HCT116 (cell line): ENCODE data around the gene RTKN2.

Source experiments
- CEBPB ChIP-seq: IDR thresholded peaks from 2 replicates; pipeline ENCODE4 v1.6.1; 2012; ENCODE audit warnings: low read depth
- CTCF ChIP-seq, 3 experiments: fragments of 200-600 bp in 1 of 3; sonication (generic) in 1 of 3; IDR thresholded peaks in 2 of 3; conservative IDR thresholded peaks in 1 of 3; 2 replicates each; pipeline ENCODE4 v1.5.1; 2012 to 2017; ENCODE audit warnings: low read depth in 2 of 3, low read length in 2 of 3, antibody characterized with exemption in 1 of 3, borderline replicate concordance in 1 of 3, control low read depth in 1 of 3, mild to moderate bottlenecking in 1 of 3, mixed read lengths in 1 of 3, mixed run types in 1 of 3, moderate library complexity in 1 of 3; ENCODE audit not compliant: insufficient read depth in 1 of 3
- EZH2 ChIP-seq: fragments of 200-600 bp; sonication (generic); IDR thresholded peaks from 2 replicates; pipeline ENCODE4 v1.6.1; 2017; ENCODE audit warnings: antibody characterized with exemption, mixed run types
- POLR2A ChIP-seq: IDR thresholded peaks from 2 replicates; pipeline ENCODE4 v1.7.0; 2011; ENCODE audit warnings: borderline replicate concordance; ENCODE audit not compliant: insufficient read depth, insufficient read length; ENCODE audit errors: extremely low read depth
- POLR2AphosphoS5 ChIP-seq: IDR thresholded peaks from 2 replicates; pipeline ENCODE4 v1.6.1; 2011; ENCODE audit warnings: mild to moderate bottlenecking, low read depth, low read length, moderate library complexity
- RAD21 ChIP-seq: IDR thresholded peaks from 2 replicates; pipeline ENCODE4 v1.6.1; 2012; ENCODE audit warnings: low read depth, mild to moderate bottlenecking
- REST ChIP-seq: IDR thresholded peaks from 2 replicates; pipeline ENCODE4 v1.6.1; 2012; ENCODE audit warnings: low read depth
- SRF ChIP-seq: IDR thresholded peaks from 2 replicates; pipeline ENCODE4 v1.6.1; 2012; ENCODE audit warnings: low read depth
- ZFX ChIP-seq: fragments of 450-650 bp; IDR thresholded peaks from 2 replicates; pipeline ENCODE4 v1.6.1; 2017
- ZNF274 ChIP-seq: fragments of 200-500 bp; sonication (Bioruptor generic); IDR thresholded peaks from 2 replicates; pipeline ENCODE4 v1.6.1; 2014; ENCODE audit warnings: mild to moderate bottlenecking, low read depth, low read length, inconsistent platforms

- TF ChIP-seq CTCF (IDR thresholded peaks at IDR 0.05 in 2 of 3, conservative IDR thresholded peaks at IDR 0.05 in 1 of 3; ENCODE audit: borderline replicate concordance in 1 of 3, insufficient read depth in 1 of 3, low read depth in 2 of 3, low read length in 2 of 3) (no peak), EZH2 (no peak), POLR2AphosphoS5 (no peak), POLR2A (no peak), ZNF274 (no peak), REST (no peak), SRF (no peak), CEBPB (no peak), RAD21 (no peak), ZFX (no peak)
Observed at GRCh38 chr10:62303922-62304321, 35.3 kb upstream of the RTKN2 start.
